PC-9 (cell line): ENCODE measurements around the gene PDE11A. TPM values are rescaled to one million over a fixed set of nuclear protein-coding genes. Genes with fewer than 3 reads are reported as not detected.

Source experiments
- BruUV-seq: library from RNA; stranded (reverse); fragments of 400-500 nt; replicated peaks from 2 replicates; lab custom pipeline; 2021; lab: Mats Ljungman, UMichigan
- CTCF ChIA-PET: fragments of 300-600 bp; sonication (Branson Sonifier 250); formaldehyde crosslinking; loops from one replicate; lab custom pipeline; 2022; ENCODE audit warnings: antibody characterized with exemption; lab: Charles Lee
- POLR2A ChIA-PET: fragments of 300-600 bp; sonication (Branson Sonifier 250); formaldehyde crosslinking; loops from one replicate; lab custom pipeline; 2022; ENCODE audit warnings: antibody characterized with exemption; ENCODE audit not compliant: unreplicated experiment; lab: Charles Lee
- DNase-seq, 2 experiments: peaks; one replicate each; pipeline versions ENCODE4 v3.0.0 to v3.0.0-alpha.2; 2015 to 2022; ENCODE audit warnings: mixed read lengths in 1 of 2
- H2AFZ ChIP-seq: fragments of 200-600 bp; sonication (generic); 2 replicates; pipeline ENCODE4 v1.8.1; 2017; ENCODE audit warnings: antibody characterized with exemption
- H3F3A ChIP-seq: fragments of 200-600 bp; sonication (generic); 2 replicates; pipeline ENCODE4 v1.8.1; 2017; ENCODE audit warnings: antibody characterized with exemption, mild to moderate bottlenecking, low read depth; ENCODE audit not compliant: insufficient read depth
- H3K27ac ChIP-seq: fragments of 200-600 bp; sonication (generic); 2 replicates; pipeline ENCODE4 v1.6.1; 2016; ENCODE audit warnings: mixed run types
- H3K27me3 ChIP-seq: fragments of 200-600 bp; sonication (generic); 2 replicates; pipeline ENCODE4 v1.6.1; 2016; ENCODE audit warnings: low read depth, mixed run types; ENCODE audit not compliant: insufficient read depth
- H3K36me3 ChIP-seq: fragments of 200-600 bp; sonication (generic); 2 replicates; pipeline ENCODE4 v1.6.1; 2016; ENCODE audit warnings: low read depth, mixed run types
- H3K4me1 ChIP-seq: fragments of 200-600 bp; sonication (generic); replicated peaks from 2 replicates; pipeline ENCODE4 v1.6.1; 2016; ENCODE audit warnings: mixed run types; ENCODE audit not compliant: insufficient read depth
- H3K4me2 ChIP-seq: fragments of 200-600 bp; sonication (generic); 2 replicates; pipeline ENCODE4 v1.6.1; 2017; ENCODE audit warnings: mixed run types
- H3K4me3 ChIP-seq: fragments of 200-600 bp; sonication (generic); 2 replicates; pipeline ENCODE4 v1.6.1; 2016; ENCODE audit warnings: mixed run types
- H3K79me2 ChIP-seq: fragments of 200-600 bp; sonication (generic); 2 replicates; pipeline ENCODE4 v1.6.1; 2017; ENCODE audit warnings: low read depth, mixed run types
- H3K9me2 ChIP-seq: fragments of 200-600 bp; sonication (generic); 2 replicates; pipeline ENCODE4 v1.8.1; 2017; ENCODE audit warnings: mild to moderate bottlenecking; ENCODE audit not compliant: insufficient read depth
- H3K9me3 ChIP-seq: fragments of 200-600 bp; sonication (generic); 2 replicates; pipeline ENCODE4 v1.8.1; 2016; ENCODE audit warnings: low read depth; ENCODE audit not compliant: insufficient read depth
- H4K20me1 ChIP-seq: fragments of 200-600 bp; sonication (generic); 2 replicates; pipeline ENCODE4 v1.8.1; 2017; ENCODE audit not compliant: insufficient read depth
- EZH2 ChIP-seq: fragments of 200-600 bp; sonication (generic); IDR thresholded peaks from 2 replicates; pipeline ENCODE4 v1.8.0; 2017; ENCODE audit warnings: antibody characterized with exemption, low read depth
- intact Hi-C: fragments of 100-400 bp; cut with micrococcal nuclease; formaldehyde crosslinking; loops from one replicate; pipeline ENCODE4 v1.10.0; 2022; ENCODE audit not compliant: unreplicated experiment
- total RNA-seq: library from RNA; stranded (reverse); gene quantifications from 2 replicates; pipeline ENCODE4 v1.2.3, GENCODE V29; 2021
- TF ChIP-seq, protein P1 (sequence below): fragments of 200-600 bp; sonication (generic); conservative IDR thresholded peaks from 2 replicates; pipeline ENCODE4 v1.6.1; 2017; ENCODE audit warnings: mixed run types, antibody characterized with exemption, mild to moderate bottlenecking, moderate library complexity

Gene PDE11A
- total RNA-seq, 1 experiment from 2014 or later, result 1.4 TPM

DNA sequence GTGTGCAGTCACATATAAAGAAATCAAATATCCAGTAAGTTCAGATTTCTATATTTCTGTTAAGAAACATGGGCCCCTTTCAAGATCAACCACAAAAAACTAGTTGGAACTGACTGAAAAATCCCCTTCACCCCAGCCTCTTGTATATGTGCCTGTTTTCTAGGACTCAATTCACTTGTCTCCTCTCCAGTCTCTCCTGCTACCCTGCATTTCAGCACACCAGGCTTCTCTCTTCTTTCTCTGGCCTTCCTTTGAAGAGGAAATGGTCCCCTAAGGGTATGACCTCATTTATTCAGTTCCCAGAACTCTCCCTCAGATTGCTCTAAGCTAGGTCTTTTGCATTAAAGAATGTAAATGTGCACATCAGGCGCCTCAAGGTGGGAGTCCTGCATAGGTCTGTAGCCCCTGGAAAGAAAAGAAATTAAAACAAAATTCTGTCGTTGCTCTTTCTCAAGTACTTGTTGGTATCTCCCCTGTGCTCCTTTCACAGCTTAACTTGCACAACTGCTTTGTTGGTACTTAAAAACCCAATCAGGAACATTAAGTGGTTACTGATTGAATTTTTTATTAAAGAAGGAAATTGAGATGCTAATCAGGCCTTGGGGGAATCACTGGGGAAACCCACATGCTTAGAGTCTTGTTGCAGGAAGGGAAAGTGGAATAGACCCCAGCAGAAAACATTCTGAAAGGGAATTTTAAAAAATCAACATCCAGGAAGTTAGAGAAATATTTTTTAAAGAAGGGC is 401.6 kb downstream of the PDE11A start:
- Histone ChIP-seq H3K9me3 (no peaks in the 10 kb centered on the region), H3K27ac (no peak overlapping the region)
- CTCF ChIA-PET, result no interaction called here

DNA sequence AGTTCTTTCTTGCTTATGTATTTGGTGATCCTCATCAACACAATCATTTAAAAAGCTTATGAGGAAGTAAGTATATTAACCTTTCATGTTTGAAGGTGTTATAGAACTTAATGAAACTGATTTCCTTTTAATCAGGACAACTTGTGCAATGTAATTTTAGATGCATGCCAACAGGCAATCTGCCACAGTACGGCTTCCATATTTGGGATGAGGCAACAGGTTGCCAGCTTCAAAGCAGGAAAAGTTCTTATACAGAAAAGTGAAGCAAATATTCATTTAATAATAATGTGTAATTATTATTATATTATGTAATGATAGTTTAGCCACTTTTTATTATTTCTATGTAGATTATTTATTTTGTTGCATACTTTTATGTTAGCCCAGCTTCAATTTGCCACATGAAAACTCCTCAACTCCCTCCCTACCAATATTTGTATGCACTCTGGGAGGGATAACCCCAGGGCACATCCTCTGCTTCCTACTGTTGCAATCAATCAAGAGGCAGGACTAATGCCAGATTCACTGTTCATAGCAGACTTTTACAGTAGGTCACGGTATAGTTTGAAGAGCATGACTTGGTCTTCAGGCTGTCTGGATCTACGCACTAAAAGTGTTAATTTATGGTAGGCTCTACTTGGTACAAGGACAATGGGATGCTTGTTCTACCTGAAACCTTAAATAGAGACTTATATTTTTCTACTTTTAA is 402.8 kb downstream of the PDE11A start:
- Histone ChIP-seq H3K36me3 (no peaks in the 10 kb centered on the region), H3K9me3 (no peaks in the 10 kb centered on the region), H3K27me3 (no peaks in the 10 kb centered on the region), H2AFZ (no peak overlapping the region), H3F3A (no peaks in the 10 kb centered on the region), H3K4me3 (no peak overlapping the region), H3K27ac (no peak overlapping the region), H3K4me1 (no peaks in the 10 kb centered on the region), H3K9me2 (no peaks in the 10 kb centered on the region), H3K4me2 (no peak overlapping the region), H3K79me2 (no peaks in the 10 kb centered on the region), H4K20me1 (no peaks in the 10 kb centered on the region)
- intact Hi-C loops, result no loop called here
- BruUV-seq, result no TSS peak
- CTCF ChIA-PET, result no interaction called here
- TF ChIP-seq, protein P1, sequence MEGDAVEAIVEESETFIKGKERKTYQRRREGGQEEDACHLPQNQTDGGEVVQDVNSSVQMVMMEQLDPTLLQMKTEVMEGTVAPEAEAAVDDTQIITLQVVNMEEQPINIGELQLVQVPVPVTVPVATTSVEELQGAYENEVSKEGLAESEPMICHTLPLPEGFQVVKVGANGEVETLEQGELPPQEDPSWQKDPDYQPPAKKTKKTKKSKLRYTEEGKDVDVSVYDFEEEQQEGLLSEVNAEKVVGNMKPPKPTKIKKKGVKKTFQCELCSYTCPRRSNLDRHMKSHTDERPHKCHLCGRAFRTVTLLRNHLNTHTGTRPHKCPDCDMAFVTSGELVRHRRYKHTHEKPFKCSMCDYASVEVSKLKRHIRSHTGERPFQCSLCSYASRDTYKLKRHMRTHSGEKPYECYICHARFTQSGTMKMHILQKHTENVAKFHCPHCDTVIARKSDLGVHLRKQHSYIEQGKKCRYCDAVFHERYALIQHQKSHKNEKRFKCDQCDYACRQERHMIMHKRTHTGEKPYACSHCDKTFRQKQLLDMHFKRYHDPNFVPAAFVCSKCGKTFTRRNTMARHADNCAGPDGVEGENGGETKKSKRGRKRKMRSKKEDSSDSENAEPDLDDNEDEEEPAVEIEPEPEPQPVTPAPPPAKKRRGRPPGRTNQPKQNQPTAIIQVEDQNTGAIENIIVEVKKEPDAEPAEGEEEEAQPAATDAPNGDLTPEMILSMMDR, result no peak
- no peak for TF ChIP-seq EZH2
- POLR2A ChIA-PET, result interaction anchor here (0.6 kb wide), 1 partner anchor 220 kb away, joined by 4 read pairs; no protein-coding TSS in a partner anchor
- DNase-seq, result no peak

More for the DNA sequence above, 401.6 kb downstream of the PDE11A start:
- Histone ChIP-seq H4K20me1 (no peaks in the 10 kb centered on the region), H3K27me3 (no peaks in the 10 kb centered on the region), H3K4me3 (no peak overlapping the region), H3F3A (no peaks in the 10 kb centered on the region), H3K9me2 (no peaks in the 10 kb centered on the region), H2AFZ (no peak overlapping the region), H3K4me2 (no peak overlapping the region), H3K36me3 (no peaks in the 10 kb centered on the region), H3K4me1 (no peaks in the 10 kb centered on the region), H3K79me2 (no peaks in the 10 kb centered on the region)
- no peak for TF ChIP-seq EZH2
- TF ChIP-seq, protein P1, result no peak
- POLR2A ChIA-PET, result interaction anchor here (0.7 kb wide), 1 partner anchor 1508 kb away, joined by 5 read pairs; no protein-coding TSS in a partner anchor
- intact Hi-C loops, result no loop called here
- no peak for DNase-seq
- no TSS peak for BruUV-seq

DNA sequence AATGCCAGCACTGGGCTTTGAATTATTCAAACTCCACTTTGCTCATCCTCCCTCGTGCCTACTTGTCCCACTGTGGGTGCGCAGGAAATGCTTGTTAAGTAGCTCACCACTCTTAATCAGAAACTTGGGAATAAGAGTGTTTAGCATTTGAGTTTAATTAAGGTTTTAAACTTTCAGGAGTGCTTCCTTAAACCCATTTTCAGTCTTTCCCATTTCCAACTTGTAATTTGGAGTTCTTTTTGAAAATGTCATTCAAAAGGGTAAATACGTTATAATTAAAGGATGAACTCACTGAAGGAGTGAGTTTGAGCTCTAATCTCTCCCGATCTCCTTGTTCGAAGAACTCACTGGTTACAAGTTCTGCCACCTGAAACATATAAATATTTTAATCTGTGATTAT is 403.4 kb downstream of the PDE11A start:
- no peaks in the 10 kb centered on the region for H3K9me3 ChIP-seq
- no peak for DNase-seq
- BruUV-seq, result no TSS peak
- no peaks in the 10 kb centered on the region for H3F3A ChIP-seq
- no peaks in the 10 kb centered on the region for H3K27me3 ChIP-seq
- H3K9me2 ChIP-seq, result no peaks in the 10 kb centered on the region
- ChIA-PET POLR2A (interaction anchor here (0.6 kb wide), 1 partner anchor 220 kb away, joined by 4 read pairs; no protein-coding TSS in a partner anchor), CTCF (interaction anchor here (0.5 to 0.7 kb wide), 2 partner anchors 54 to 502 kb away, joined by 3 to 5 read pairs; no protein-coding TSS in a partner anchor)
- H4K20me1 ChIP-seq, result no peaks in the 10 kb centered on the region
- H3K4me2 ChIP-seq, result no peak overlapping the region
- TF ChIP-seq EZH2, result no peak
- TF ChIP-seq, protein P1, result no peak
- no peaks in the 10 kb centered on the region for H3K4me1 ChIP-seq
- no peaks in the 10 kb centered on the region for H3K79me2 ChIP-seq
- no peak overlapping the region for H2AFZ ChIP-seq
- H3K27ac ChIP-seq, result no peak overlapping the region
- no peak overlapping the region for H3K4me3 ChIP-seq
- intact Hi-C loops, result no loop called here
- H3K36me3 ChIP-seq, result no peaks in the 10 kb centered on the region
